ENCODE measurements around the gene C1GALT1.

Gene C1GALT1

GRCh38 chr7:7272294-7272693 lies 90.0 kb downstream of the C1GALT1 start:
- DNase-seq (ENCODE audit: low spot score): no peak

GRCh38 chr7:7274782-7275181 lies 92.4 kb downstream of the C1GALT1 start:
- DNase-seq (ENCODE audit: low spot score): no peak

- DNase-seq (ENCODE audit: low spot score): no peak
Measured at GRCh38 chr7:7276161-7276560, 93.8 kb downstream of the C1GALT1 start.

GRCh38 chr7:7290429-7291122 lies 108.2 kb downstream of the C1GALT1 start:
- DNase-seq (ENCODE audit: low spot score): no peak

GRCh38 chr7:7292085-7292484 lies 109.7 kb downstream of the C1GALT1 start:
- peak; percentile 25 for DNase-seq (ENCODE audit: low spot score)

- DNase-seq (ENCODE audit: low spot score): no peak
Measured at GRCh38 chr7:7292608-7293007, 110.3 kb downstream of the C1GALT1 start.

GRCh38 chr7:7293092-7293491 lies 110.7 kb downstream of the C1GALT1 start:
- DNase-seq (ENCODE audit: low spot score): no peak

GRCh38 chr7:7294911-7295310 lies 112.6 kb downstream of the C1GALT1 start:
- DNase-seq (ENCODE audit: low spot score): peak; percentile 22
